ENCODE measurements around the gene ATAD1. TPM values are rescaled to one million over a fixed set of nuclear protein-coding genes. Genes with fewer than 3 reads are reported as not detected.
"Not testable (repeated sequence)": the region's sequence is repeated elsewhere in the genome, so short reads cannot be mapped to it uniquely, and the experiment has no call there.

ATAD1 gene
- total RNA-seq, 4 donors from 2014 or later, result 34.2 to 43.2 (median 38.5) TPM

GRCh38 chr10:87842220-87842641 is 24.2 kb upstream of the ATAD1 start:
- WGBS, 2 donors, result 96% methylated on average over 1 of the region's 1 CpG
- intact Hi-C loops (cut with DNase I; ENCODE audit: low total_unique reads), result no loop called here
- no peak for DNase-seq (ENCODE audit: low spot score in 2 of 2)
- TF ChIP-seq CTCF (IDR thresholded peaks at IDR 0.05), result no peak
- TF ChIP-seq POLR2A (IDR thresholded peaks at IDR 0.05), result no peak
- no peak overlapping the region for H3K4me3 ChIP-seq (ENCODE audit: low read depth, poor library complexity, severe bottlenecking)

GRCh38 chr10:87841186-87841585 is 23.2 kb upstream of the ATAD1 start:
- H3K4me3 ChIP-seq (ENCODE audit: low read depth, poor library complexity, severe bottlenecking), result no peak overlapping the region
- intact Hi-C loops (cut with DNase I; ENCODE audit: low total_unique reads), result no loop called here
- TF ChIP-seq CTCF (IDR thresholded peaks at IDR 0.05), result no peak
- no peak for TF ChIP-seq POLR2A (IDR thresholded peaks at IDR 0.05)
- no peak for DNase-seq (ENCODE audit: low spot score in 2 of 2)
- 91 to 94% methylated on average over 3 of the region's 3 CpGs for WGBS, 2 donors

GRCh38 chr10:87838650-87839049 is 20.6 kb upstream of the ATAD1 start:
- DNase-seq (ENCODE audit: low spot score in 2 of 2), result no peak
- WGBS, 2 donors, result 61 to 62% methylated on average over 2 of the region's 2 CpGs
- intact Hi-C loops (cut with DNase I; ENCODE audit: low total_unique reads), result no loop called here
- TF ChIP-seq POLR2A (IDR thresholded peaks at IDR 0.05), result no peak
- TF ChIP-seq CTCF (IDR thresholded peaks at IDR 0.05), result no peak
- no peak overlapping the region for H3K4me3 ChIP-seq (ENCODE audit: low read depth, poor library complexity, severe bottlenecking)

- no peak for DNase-seq (ENCODE audit: low spot score in 2 of 2)
- H3K4me3 ChIP-seq (ENCODE audit: low read depth, poor library complexity, severe bottlenecking), result no peak overlapping the region
- intact Hi-C loops (cut with DNase I; ENCODE audit: low total_unique reads), result no loop called here
- TF ChIP-seq CTCF (IDR thresholded peaks at IDR 0.05) (no peak), POLR2A (IDR thresholded peaks at IDR 0.05) (no peak)
Measured at GRCh38 chr10:87837445-87837844, 19.4 kb upstream of the ATAD1 start.

- no peak for TF ChIP-seq POLR2A (IDR thresholded peaks at IDR 0.05)
- no peak for TF ChIP-seq CTCF (IDR thresholded peaks at IDR 0.05)
- intact Hi-C loops (cut with DNase I; ENCODE audit: low total_unique reads), result no loop called here
- 90 to 96% methylated on average over 4 of the region's 4 CpGs for WGBS, 2 donors
- no peak overlapping the region for H3K4me3 ChIP-seq (ENCODE audit: low read depth, poor library complexity, severe bottlenecking)
- DNase-seq (ENCODE audit: low spot score in 2 of 2), result no peak
Measured at GRCh38 chr10:87836098-87836497, 18.1 kb upstream of the ATAD1 start.

- TF ChIP-seq CTCF (IDR thresholded peaks at IDR 0.05), result no peak
- TF ChIP-seq POLR2A (IDR thresholded peaks at IDR 0.05), result no peak
- intact Hi-C loops (cut with DNase I; ENCODE audit: low total_unique reads), result no loop called here
- no peak overlapping the region for H3K4me3 ChIP-seq (ENCODE audit: low read depth, poor library complexity, severe bottlenecking)
- no peak for DNase-seq (ENCODE audit: low spot score in 2 of 2)
Measured at GRCh38 chr10:87829986-87830729, 12.1 kb upstream of the ATAD1 start.

- H3K4me3 ChIP-seq (ENCODE audit: low read depth, poor library complexity, severe bottlenecking); intact Hi-C loops (cut with DNase I; ENCODE audit: low total_unique reads); DNase-seq (ENCODE audit: low spot score in 2 of 2): not testable (repeated sequence)
- 92 to 94% methylated on average over 4 of the region's 4 CpGs for WGBS, 2 donors
Measured at GRCh38 chr10:87829051-87829450, 11.0 kb upstream of the ATAD1 start.
